IPS-18c (cell line): ENCODE data around the gene SHLD3.
A peak's percentile ranks its signal among the peaks of the same experiment; 100 is the strongest.
"Not testable (repeated sequence)": the region's sequence is repeated elsewhere in the genome, so short reads cannot be mapped to it uniquely, and the experiment has no call there.

ENCODE experiments used
- H3K4me3 ChIP-seq: 2 replicates; pipeline ENCODE4 v1.7.0; 2013; ENCODE audit warnings: low read depth, mild to moderate bottlenecking, low read length, moderate library complexity; ENCODE audit not compliant: insufficient read depth
- H3K9me3 ChIP-seq: one replicate; pipeline ENCODE4 v1.6.1; 2013; ENCODE audit warnings: mild to moderate bottlenecking, low read length, moderate library complexity; ENCODE audit not compliant: control insufficient read depth, insufficient read depth

SHLD3 gene, protein sequence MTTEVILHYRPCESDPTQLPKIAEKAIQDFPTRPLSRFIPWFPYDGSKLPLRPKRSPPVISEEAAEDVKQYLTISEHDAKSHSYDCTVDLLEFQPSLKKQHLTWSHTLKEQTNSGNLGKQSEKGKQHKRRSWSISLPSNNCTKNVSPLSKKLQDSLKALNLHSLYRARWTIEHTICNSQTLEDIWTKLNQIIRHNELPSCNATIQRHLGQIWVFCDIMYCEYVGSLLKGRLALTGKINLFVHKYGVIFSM

DNA sequence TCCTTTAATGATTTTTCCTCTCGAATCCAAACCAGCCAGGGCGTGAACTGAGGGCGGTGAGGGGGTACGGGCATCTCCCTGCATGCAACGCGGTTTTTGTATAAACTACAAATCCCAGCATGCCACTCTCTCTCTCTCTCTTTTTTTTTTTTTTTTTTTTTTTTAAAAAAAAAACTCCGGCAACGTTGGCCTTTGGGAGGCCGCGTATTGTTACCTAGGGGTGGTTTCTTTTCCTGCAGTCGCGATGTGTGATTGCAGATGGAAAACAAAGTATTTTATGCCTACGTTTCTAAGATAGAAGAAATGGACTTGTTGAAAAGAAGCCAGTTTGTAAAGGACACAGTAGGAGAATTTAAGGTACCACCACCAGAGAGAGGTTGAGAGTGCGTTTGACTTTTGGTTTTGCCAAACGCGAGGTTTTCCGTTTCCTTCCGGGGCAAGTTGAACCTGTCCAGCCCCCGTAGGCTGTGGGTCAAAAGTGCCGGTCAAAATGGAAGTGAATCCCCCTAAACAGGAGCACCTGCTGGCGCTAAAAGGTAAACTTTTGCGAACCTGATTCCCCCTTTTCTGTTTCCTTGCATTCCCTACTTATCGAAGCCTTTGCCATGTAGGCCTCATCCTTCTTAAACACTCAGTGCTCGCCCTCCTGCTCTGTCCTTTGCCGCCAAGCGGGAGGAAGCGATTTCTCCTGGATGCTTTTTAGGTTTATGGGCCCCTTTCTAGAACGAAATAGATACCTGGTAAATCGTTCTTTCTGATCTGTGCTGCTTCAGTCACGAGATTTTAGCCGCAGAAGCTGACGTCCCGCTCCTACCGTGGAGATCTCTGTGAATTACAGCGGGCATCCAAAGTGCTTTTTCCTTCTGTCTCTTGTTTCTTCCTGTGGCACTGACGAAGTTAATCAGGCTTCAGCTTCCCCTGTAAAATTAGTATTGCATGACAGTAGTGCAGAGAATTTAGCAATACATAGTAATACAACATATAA lies at the start of gene SHLD3, which contains the start of gene TRAPPC13:
Gene SHLD3 (plus strand): TSS at position 457 of the 985 bp plus-strand sequence. CDS start 4,561 bp downstream, outside the sequence.
Gene TRAPPC13 (plus strand): TSS at position 457 of the 985 bp plus-strand sequence. CDS start 34 bp downstream, at position 491.
- no peaks in the 10 kb centered on the region for H3K9me3 ChIP-seq
- H3K4me3 ChIP-seq = peak within 1 kb of the TSS; percentile 97

DNA sequence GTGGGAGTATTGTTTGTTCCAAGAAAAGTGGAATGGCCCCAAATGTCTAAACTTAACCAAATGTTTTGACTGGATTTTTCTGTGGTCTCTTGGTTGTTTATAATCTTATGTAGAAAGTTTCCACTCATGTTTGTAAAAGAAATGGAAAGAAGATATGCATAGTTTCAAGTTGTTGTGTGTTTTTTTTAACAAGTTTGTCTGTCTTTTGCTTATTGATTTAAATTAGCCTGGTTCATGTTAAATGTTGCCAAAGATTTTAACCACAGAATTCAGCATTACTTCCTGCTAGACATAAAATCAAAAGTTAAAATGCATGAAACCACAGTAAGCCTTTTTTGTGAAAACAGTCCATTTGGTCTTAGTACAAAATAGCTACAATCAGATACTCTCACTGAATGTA lies 47.7 kb upstream of the SHLD3 start:
- no peak overlapping the region for H3K4me3 ChIP-seq
- no peaks in the 10 kb centered on the region for H3K9me3 ChIP-seq

DNA sequence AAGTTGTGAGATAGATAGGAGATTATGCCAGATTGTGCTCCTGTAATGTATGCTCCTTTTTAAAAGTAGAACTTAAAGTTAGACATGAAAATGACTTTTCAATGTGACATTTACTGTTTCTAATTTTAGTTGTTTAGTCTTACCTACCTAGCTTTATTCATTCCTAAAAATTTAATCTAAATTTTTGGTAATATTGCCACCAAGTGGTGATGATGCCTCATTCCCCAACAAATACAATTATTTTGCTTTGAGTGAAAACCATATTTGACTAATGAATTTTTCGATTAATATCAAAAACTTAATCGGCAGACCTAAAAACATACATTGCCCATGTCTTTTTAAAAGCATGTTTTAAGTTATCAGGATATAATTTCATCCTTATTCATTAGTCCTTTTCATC lies 36.1 kb upstream of the SHLD3 start:
- Histone ChIP-seq H3K9me3 (no peaks in the 10 kb centered on the region), H3K4me3 (no peak overlapping the region)

DNA sequence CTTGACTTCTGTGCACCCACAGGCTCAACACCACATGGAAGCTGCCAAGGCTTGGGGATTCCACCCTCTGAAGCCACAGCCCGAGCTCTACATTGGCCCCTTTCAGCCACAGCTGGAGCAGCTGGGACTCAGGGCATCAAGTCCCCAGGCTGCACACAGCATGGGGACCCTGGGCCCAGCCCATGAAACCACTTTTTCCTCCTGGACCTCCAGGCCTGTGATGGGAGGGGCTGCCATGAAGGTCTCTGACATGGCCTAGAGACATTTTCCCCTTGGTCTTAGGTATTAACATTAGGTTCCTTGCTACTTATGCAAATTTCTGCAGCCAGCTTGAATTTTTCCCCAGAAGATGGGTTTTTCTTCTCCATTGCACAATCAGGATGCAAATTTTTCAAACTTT lies 23.1 kb upstream of the SHLD3 start:
- H3K4me3 ChIP-seq, H3K9me3 ChIP-seq: not testable (repeated sequence)

DNA sequence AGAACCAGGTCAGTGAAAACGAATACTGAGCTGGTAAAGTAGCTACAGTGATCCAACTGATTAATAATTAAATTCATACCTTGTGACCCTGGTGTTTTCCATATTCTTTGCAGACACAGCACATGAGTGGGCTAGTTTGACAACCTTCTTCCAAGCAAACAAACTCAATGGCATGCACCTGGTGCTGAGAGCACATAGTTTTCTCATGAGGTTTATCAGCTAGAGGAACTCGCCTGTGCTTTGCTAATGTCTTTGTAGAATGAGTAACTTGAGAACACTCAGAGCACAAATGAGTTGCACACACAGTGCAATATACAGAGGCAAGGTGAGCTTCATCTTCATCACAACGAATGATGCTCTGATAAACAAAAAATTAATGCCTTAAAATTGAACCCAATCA lies 13.3 kb upstream of the SHLD3 start:
- Histone ChIP-seq H3K9me3 (no peaks in the 10 kb centered on the region), H3K4me3 (no peak overlapping the region)

DNA sequence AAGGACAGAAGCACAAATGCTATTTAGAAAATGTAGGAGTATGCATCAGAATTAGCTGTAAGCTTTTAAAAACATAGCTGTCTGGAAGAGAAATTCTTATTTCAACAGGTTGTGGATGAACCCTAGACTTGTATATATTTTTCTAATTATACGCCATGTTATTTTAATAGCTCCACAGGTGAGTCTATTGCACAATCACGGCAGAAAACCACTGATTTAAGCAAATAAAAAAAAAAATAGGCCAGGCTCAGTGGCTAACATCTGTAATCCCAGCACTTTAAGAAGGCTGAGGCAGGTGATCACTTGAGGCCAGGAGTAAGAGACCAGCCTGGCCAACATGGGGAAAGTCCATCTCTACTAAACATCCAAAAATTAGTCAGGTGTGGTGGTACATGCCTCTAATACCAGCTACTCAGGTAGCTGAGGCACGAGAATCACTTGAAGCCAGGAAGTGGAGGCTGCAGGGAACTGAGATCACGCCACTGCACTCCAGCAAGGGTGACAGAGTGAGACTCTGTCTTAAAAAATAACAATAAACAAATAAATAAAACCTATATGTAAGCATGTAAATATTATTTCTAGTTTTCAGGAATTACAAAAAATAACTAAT lies 12.4 kb upstream of the SHLD3 start:
- H3K9me3 ChIP-seq = no peaks in the 10 kb centered on the region
- H3K4me3 ChIP-seq = no peak overlapping the region

DNA sequence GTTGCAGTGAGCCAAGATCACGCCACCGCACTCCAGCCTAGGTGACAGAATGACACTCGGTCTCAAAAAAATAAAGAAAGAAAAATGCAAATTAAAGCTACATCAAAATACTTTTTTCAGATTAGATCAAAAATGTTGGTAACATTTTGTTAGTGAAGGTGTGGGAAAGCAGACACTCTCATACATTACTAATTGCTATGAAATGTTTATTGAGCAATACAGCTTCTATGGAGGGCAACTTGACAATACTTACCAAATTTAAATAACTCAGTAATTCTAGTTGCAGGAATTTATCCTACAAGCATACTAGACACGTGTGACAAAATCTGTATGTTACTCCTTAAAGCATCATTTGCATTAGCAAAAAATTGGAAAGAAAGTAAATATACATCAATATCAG lies 4.8 kb upstream of the SHLD3 start:
- no peak overlapping the region for H3K4me3 ChIP-seq
- H3K9me3 ChIP-seq = no peaks in the 10 kb centered on the region

DNA sequence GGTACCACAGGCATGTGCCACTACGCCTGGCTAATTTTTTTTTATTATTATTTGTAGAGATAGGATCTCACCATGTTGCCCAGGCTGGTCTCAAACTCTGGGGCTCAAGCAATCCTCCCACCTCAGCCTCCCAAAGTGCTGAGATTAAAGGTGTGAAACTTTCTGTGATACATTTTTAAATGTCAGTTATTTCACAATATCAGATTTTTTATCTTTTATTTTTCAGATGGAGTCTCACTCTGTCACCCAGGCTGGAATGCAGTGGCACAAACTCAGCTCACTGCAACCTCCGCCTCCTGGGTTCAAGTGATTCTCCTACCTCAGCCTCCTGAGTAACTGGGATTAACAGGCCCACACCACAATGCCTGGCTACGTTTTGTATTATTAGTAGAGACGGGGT lies 2.9 kb upstream of the SHLD3 start:
- H3K9me3 ChIP-seq, H3K4me3 ChIP-seq: not testable (repeated sequence)

DNA sequence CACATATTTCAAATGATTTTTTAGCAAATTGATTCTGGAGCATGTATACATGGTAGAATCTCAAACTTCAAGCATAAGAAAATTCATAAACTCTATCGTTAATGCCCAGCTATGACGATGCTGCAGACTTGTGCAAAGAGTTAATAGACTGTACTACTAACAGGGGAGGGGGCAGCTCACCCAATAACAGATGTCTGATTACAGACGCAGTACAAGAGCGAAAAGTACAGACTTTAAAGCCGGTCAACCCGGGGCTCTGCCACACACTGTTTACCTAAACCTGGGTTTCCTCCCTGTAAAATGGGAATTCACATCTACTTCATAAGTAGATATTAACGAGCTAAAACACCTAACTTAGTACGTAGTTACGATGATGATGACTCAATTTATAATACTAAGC lies 1.3 kb upstream of the SHLD3 start:
- Histone ChIP-seq H3K4me3 (peak overlapping the region; percentile 97), H3K9me3 (no peaks in the 10 kb centered on the region)

DNA sequence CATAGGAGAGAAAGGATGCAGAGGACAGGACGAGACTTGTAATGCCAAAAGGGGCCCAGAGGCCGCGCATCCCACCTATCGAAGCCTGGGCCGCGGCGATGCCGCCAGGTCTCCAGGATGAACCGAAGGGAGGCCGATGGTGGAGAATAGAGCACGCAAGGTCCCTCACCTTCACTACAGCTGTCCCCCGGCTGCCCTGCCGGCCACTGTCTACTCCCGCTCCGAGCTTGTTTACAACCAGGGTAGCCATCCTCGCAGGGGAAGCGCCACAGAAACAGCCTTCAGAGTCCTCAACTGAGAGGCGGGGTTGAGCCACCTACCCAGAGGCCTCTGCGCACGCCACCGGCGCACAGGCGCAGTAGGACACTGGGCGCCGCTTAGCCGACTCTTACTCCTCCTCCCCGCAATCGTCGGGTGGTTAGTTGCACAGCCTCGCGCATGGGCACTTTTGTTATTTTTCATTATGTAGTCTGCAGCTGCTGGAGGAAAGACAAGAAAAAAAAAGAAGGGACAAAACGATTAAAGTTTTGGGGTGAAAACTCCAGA lies 729 bp upstream of the SHLD3 start, which contains the start of gene TRIM23:
Gene TRIM23 (minus strand): TSS at position 309 of the 546 bp plus-strand sequence. CDS start 59 bp downstream, at position 250.
- Histone ChIP-seq H3K4me3 (peak within 1 kb of the TSS; percentile 97), H3K9me3 (no peaks in the 10 kb centered on the region)

DNA sequence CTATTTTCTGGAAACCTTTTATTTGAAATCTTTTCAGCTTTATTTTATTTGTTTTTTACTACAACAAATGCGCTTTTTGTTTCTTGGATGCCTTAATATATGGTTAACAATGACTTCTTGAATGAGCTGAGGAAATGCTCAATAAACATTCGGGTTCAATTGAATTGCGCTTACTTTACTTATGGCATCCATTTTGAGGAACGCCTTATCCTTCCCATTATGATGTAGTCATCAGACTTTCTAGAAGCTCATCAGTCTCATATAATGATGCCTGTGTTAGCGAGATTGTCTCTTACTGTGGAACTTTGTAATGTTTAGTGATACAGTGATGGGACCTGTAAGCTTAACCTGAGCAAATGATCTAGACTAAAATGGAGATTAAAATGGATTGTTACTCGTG lies 916 bp downstream of the SHLD3 start:
- Histone ChIP-seq H3K9me3 (no peaks in the 10 kb centered on the region), H3K4me3 (peak overlapping the region; percentile 97)

DNA sequence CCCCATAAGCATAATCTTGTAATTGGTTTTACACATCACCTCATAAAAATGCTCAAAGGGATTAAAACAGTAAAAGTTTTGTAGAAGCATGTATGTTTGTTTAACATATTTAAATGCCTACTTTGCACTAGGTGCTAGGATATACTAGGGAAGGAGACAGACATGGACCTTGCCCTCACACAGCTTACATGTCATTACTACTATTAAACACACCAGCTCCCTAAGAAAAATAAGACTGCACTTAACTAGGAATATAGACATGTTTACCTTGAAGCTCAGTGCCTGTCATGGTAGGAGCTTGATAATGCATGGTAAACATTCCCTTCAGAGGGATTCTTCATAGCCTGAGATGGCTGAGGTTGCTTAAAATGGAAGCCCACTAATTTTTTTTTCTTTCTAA lies 6.2 kb downstream of the SHLD3 start:
- no peak overlapping the region for H3K4me3 ChIP-seq
- H3K9me3 ChIP-seq = no peaks in the 10 kb centered on the region

DNA sequence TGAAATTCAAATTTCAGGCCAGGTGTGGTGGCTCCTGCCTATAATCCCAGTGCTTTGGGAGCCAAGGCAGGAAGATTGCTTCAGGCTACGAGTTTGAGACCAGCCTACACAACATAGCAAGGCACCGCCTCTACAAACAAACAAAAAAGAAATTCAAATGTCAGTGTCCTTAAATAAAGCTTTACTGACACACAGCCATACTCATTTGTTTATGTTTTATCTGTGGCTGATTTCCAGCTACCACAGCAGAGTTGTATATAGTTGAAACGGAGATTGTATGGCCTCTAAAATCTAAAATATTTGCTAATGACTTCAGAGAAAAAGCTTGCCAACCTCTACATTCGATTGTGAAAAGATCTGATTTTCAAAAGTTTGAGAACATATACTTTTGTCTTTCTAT lies 15.4 kb downstream of the SHLD3 start:
- no peak overlapping the region for H3K4me3 ChIP-seq
- no peaks in the 10 kb centered on the region for H3K9me3 ChIP-seq

DNA sequence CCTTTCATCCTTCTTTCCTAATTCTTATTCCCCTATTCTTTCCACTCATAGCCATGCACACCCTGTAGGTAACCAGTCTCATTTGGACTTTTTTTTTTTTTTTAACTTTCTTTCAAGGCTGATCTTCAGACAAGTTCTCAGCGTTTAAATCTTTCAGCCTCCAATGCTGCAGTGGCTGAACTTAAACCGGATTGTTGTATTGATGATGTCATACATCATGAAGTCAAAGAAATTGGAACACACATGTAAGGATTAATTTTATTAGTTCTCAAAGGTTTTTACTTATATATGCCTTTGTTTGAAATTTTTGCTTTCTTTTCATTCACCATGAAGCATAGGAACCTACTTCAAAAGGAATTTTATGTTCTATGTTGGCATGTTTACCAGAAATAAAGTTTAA lies 22.1 kb downstream of the SHLD3 start:
- H3K4me3 ChIP-seq = no peak overlapping the region
- no peaks in the 10 kb centered on the region for H3K9me3 ChIP-seq

DNA sequence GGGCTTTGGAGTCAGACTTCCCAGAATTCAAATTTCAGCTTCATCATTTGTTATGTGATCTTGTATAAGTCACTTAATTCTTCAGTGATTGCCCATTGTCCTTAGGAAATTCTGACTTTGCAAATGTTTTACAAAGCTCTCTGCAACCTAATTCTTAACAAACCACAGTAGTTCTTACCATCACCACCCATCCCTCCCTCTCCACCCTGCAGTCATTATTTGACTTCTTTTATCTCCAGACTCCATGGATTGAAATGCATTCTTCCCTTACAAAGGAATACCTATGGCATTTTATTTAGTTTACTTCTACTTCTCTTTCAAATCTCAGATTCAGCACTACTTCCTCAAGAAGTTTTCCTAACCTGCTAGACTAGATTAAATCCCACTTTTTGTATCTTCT lies 23.1 kb downstream of the SHLD3 start:
- Histone ChIP-seq H3K4me3 (no peak overlapping the region), H3K9me3 (no peaks in the 10 kb centered on the region)

DNA sequence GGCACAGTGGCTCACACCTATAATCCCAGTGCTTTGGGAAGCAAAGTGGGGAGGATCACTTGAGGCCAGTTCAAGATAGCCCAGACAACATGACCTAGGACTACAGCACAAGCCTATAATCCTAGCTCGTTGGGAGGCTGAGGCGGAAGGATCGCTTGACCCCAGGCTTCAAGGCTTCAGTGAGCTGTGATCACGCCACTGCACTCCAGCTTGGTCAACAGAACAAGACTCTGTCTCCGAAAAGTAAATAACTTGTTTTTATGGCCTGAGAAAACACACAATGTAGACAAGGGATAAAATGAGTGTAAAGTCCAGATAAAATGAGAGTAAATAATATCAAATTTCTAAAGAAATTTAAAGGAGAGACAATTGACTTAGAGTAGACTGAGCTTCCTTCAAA lies 26.3 kb downstream of the SHLD3 start:
- no peaks in the 10 kb centered on the region for H3K9me3 ChIP-seq
- H3K4me3 ChIP-seq = no peak overlapping the region

DNA sequence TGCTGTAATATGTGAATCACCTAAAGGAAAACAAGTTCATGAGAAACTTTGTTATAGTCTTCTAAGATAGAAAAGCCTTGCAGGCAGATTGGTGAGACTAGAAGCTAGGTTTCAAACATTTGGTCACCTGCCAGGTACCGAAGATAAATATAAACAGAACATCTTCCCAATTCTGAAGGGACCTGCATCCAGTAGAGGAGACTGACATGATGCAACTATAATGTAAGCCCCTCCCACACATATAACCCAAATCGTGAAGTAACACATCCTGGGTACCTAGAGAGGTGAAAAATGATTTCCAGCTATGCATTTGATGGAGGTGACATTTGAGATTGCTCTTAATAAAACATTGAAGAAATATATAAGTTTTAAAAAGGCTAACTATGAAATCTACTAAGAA lies 29.9 kb downstream of the SHLD3 start:
- H3K4me3 ChIP-seq = no peak overlapping the region
- H3K9me3 ChIP-seq = no peaks in the 10 kb centered on the region
